Gastroesophageal sphincter (tissue), 4 donors: ENCODE measurements around the gene GCK. TPM values are rescaled to one million over a fixed set of nuclear protein-coding genes. Genes with fewer than 3 reads are reported as not detected.
A peak's percentile ranks its signal among the peaks of the same experiment; 100 is the strongest.

Experiments used
- ATAC-seq: fragments of 150-250 bp; one replicate; pipeline ENCODE4 v1.9.1; 2016; ENCODE audit warnings: mild to moderate bottlenecking, moderate library complexity
- H3K27ac ChIP-seq, 4 donors: fragments of 200-600 bp; sonication (generic) in 3 of 4; 1 replicate in 3 of 4; 2 replicates in 1 of 4; pipeline ENCODE4 v1.5.1; 2016 to 2019
- H3K27me3 ChIP-seq: fragments of 200-600 bp; sonication (generic); one replicate; pipeline ENCODE4 v1.5.1; 2019
- H3K36me3 ChIP-seq, 2 donors: fragments of 200-600 bp; sonication (generic); one replicate each; pipeline ENCODE4 v1.5.1; 2019; ENCODE audit warnings: control low read depth in 1 of 2
- H3K4me1 ChIP-seq, 3 donors: fragments of 200-600 bp; sonication (generic); 1 replicate in 2 of 3; 2 replicates in 1 of 3; pipeline ENCODE4 v1.5.1; 2016 to 2019; ENCODE audit warnings: control low read depth in 2 of 3
- H3K4me3 ChIP-seq, 2 donors: fragments of 200-600 bp; sonication (generic); one replicate each; pipeline ENCODE4 v1.5.1; 2019; ENCODE audit warnings: mild to moderate bottlenecking in 1 of 2, moderate library complexity in 1 of 2
- H3K9me3 ChIP-seq, 3 donors: fragments of 200-600 bp; sonication (generic); one replicate each; pipeline ENCODE4 v1.5.1; 2017 to 2019; ENCODE audit warnings: control low read depth in 2 of 3
- EP300 ChIP-seq: sonication (generic); formaldehyde crosslinking; IDR thresholded peaks from one replicate; pipeline ENCODE4 v1.6.1; 2017; ENCODE audit warnings: antibody characterized with exemption, mild to moderate bottlenecking
- POLR2A ChIP-seq, 2 donors: fragments of 450-650 bp; IDR thresholded peaks; one replicate each; pipeline ENCODE4 v1.6.1; 2017; ENCODE audit warnings: antibody characterized with exemption in 2 of 2, mild to moderate bottlenecking in 2 of 2, moderate library complexity in 1 of 2
- POLR2AphosphoS5 ChIP-seq: sonication (generic); formaldehyde crosslinking; IDR thresholded peaks from one replicate; pipeline ENCODE4 v1.6.1; 2017; ENCODE audit warnings: antibody characterized with exemption
- WGBS, 2 donors: methylation state at CpG; one replicate each; pipeline ENCODE4 v1.1.5; 2018; ENCODE audit warnings: low coverage in 1 of 2; 5-methylcytosine and 5-hydroxymethylcytosine counted together
- total RNA-seq, 4 donors: library from RNA; depleted of rRNA; stranded (reverse); fragments of >200 nt; gene quantifications; one replicate each; pipeline ENCODE4 v1.1.0, GENCODE V29; 2016
- TF ChIP-seq, protein P1 (sequence below), 4 experiments: fragments of 200-600 bp in 2 of 4; fragments of 450-650 bp in 2 of 4; sonication (generic) in 1 of 4; IDR thresholded peaks; one replicate each; pipeline ENCODE4 v1.5.1; 2017 to 2019; ENCODE audit warnings: antibody characterized with exemption in 4 of 4, mild to moderate bottlenecking in 2 of 4, moderate library complexity in 2 of 4

GCK gene
- total RNA-seq, 4 donors from 2014 or later, result 0.31 to 4.2 (median 0.54) TPM; not detected in 1

GRCh38 chr7:44211126-44211675, 22.0 kb upstream of the GCK start:
- TF ChIP-seq POLR2AphosphoS5 (no peak), EP300 (no peak), POLR2A (IDR thresholded peaks at IDR 0.05) (no peak)
- TF ChIP-seq, protein P1, sequence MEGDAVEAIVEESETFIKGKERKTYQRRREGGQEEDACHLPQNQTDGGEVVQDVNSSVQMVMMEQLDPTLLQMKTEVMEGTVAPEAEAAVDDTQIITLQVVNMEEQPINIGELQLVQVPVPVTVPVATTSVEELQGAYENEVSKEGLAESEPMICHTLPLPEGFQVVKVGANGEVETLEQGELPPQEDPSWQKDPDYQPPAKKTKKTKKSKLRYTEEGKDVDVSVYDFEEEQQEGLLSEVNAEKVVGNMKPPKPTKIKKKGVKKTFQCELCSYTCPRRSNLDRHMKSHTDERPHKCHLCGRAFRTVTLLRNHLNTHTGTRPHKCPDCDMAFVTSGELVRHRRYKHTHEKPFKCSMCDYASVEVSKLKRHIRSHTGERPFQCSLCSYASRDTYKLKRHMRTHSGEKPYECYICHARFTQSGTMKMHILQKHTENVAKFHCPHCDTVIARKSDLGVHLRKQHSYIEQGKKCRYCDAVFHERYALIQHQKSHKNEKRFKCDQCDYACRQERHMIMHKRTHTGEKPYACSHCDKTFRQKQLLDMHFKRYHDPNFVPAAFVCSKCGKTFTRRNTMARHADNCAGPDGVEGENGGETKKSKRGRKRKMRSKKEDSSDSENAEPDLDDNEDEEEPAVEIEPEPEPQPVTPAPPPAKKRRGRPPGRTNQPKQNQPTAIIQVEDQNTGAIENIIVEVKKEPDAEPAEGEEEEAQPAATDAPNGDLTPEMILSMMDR (IDR thresholded peaks at IDR 0.05), result no peak
- peaks cover 0 to 88% of the 10 kb centered on the region in 2 donors for H3K36me3 ChIP-seq
- 80 to 90% methylated on average over 3 to 8 of the region's 10 CpGs for WGBS, 2 donors
- no peaks in the 10 kb centered on the region for H3K27me3 ChIP-seq
- no peak for ATAC-seq
- no peaks in the 10 kb centered on the region for H3K9me3 ChIP-seq
- no peak overlapping the region for H3K4me3 ChIP-seq
- no peaks in the 10 kb centered on the region for H3K4me1 ChIP-seq
- no peak overlapping the region for H3K27ac ChIP-seq

- Histone ChIP-seq H3K4me1 (no peaks in the 10 kb centered on the region), H3K27me3 (no peaks in the 10 kb centered on the region), H3K36me3 (peaks cover 0 to 99% of the 10 kb centered on the region in 2 donors), H3K4me3 (no peak overlapping the region), H3K27ac (no peak overlapping the region), H3K9me3 (no peaks in the 10 kb centered on the region)
- WGBS, 2 donors, result 79 to 87% methylated on average over 5 of the region's 5 CpGs
- ATAC-seq, result no peak
- TF ChIP-seq EP300, result no peak
- no peak for TF ChIP-seq POLR2A (IDR thresholded peaks at IDR 0.05)
- no peak for TF ChIP-seq POLR2AphosphoS5
- TF ChIP-seq, protein P1 (IDR thresholded peaks at IDR 0.05), result no peak
Measured at GRCh38 chr7:44210107-44210506, 20.9 kb upstream of the GCK start.

- Histone ChIP-seq H3K9me3 (no peaks in the 10 kb centered on the region), H3K27ac (no peak overlapping the region), H3K27me3 (no peaks in the 10 kb centered on the region), H3K4me3 (no peak overlapping the region), H3K36me3 (peaks cover 0 to 95% of the 10 kb centered on the region in 2 donors), H3K4me1 (peaks cover 0 to 2% (median 0%) of the 10 kb centered on the region in 3 donors)
- TF ChIP-seq EP300 (no peak), POLR2AphosphoS5 (no peak), POLR2A (IDR thresholded peaks at IDR 0.05) (no peak)
- TF ChIP-seq, protein P1 (IDR thresholded peaks at IDR 0.05), result no peak
- WGBS, 2 donors, result 92 to 100% methylated on average over 1 to 4 of the region's 7 CpGs
- no peak for ATAC-seq
Measured at GRCh38 chr7:44208085-44208484, 18.8 kb upstream of the GCK start.

GRCh38 chr7:44206008-44206407, 16.8 kb upstream of the GCK start:
- Histone ChIP-seq H3K4me1 (peaks cover 4 to 22% (median 5%) of the 10 kb centered on the region in 3 donors), H3K27ac (no peak overlapping the region), H3K27me3 (no peaks in the 10 kb centered on the region), H3K4me3 (no peak overlapping the region), H3K9me3 (no peaks in the 10 kb centered on the region), H3K36me3 (peaks cover 0 to 74% of the 10 kb centered on the region in 2 donors)
- TF ChIP-seq, protein P1 (IDR thresholded peaks at IDR 0.05), result no peak
- TF ChIP-seq POLR2AphosphoS5 (no peak), EP300 (no peak), POLR2A (IDR thresholded peaks at IDR 0.05) (no peak)
- 100% methylated on average over 1 of the region's 5 CpGs; no CpG with 5 or more reads in 1 of the 2 donors for WGBS, 2 donors
- no peak for ATAC-seq

- peak overlapping the region in 1 of 4 donors; percentile 83 for H3K27ac ChIP-seq
- H3K36me3 ChIP-seq, result peaks cover 0 to 32% of the 10 kb centered on the region in 2 donors
- peaks cover 4 to 22% (median 5%) of the 10 kb centered on the region in 3 donors for H3K4me1 ChIP-seq
- H3K4me3 ChIP-seq, result peak overlapping the region; percentile 67 to 94
- no peaks in the 10 kb centered on the region for H3K9me3 ChIP-seq
- peaks cover 10% of the 10 kb centered on the region for H3K27me3 ChIP-seq
- ATAC-seq, result no peak
- 24 to 37% methylated on average over 7 of the region's 8 CpGs for WGBS, 2 donors
- TF ChIP-seq POLR2A (IDR thresholded peaks at IDR 0.05) (no peak), POLR2AphosphoS5 (no peak), EP300 (no peak)
- TF ChIP-seq, protein P1 (IDR thresholded peaks at IDR 0.05), result no peak
Measured at GRCh38 chr7:44201813-44202212, 12.6 kb upstream of the GCK start.
